Ovary (tissue), 9 donors: ENCODE measurements around the gene ZNF33A. TPM values are rescaled to one million over a fixed set of nuclear protein-coding genes. Genes with fewer than 3 reads are reported as not detected.

ENCODE experiments used
- DNase-seq, 5 donors: peaks; one replicate each; pipeline ENCODE4 v3.0.0-alpha.2; 2019 to 2020
- H3K27ac ChIP-seq, 2 donors: fragments of 200-600 bp; one replicate each; pipeline versions ENCODE4 v1.5.1 to v1.8.0; 2019 to 2022
- H3K27me3 ChIP-seq: fragments of 200-600 bp; one replicate; pipeline ENCODE4 v1.8.0; 2022
- H3K36me3 ChIP-seq: fragments of 200-600 bp; sonication (generic); one replicate; pipeline ENCODE4 v1.5.1; 2019
- H3K4me1 ChIP-seq: one replicate; pipeline ENCODE4 v1.8.1; 2013; ENCODE audit warnings: mild to moderate bottlenecking, moderate library complexity; ENCODE audit not compliant: insufficient read depth
- H3K4me3 ChIP-seq: fragments of 200-600 bp; sonication (generic); one replicate; pipeline ENCODE4 v1.5.1; 2017
- H3K9me3 ChIP-seq, 2 donors: fragments of 200-600 bp in 1 of 2; sonication (generic) in 1 of 2; one replicate each; pipeline versions ENCODE4 v1.5.1 to v1.8.1; 2013 to 2019; ENCODE audit warnings: mild to moderate bottlenecking in 1 of 2, moderate library complexity in 1 of 2
- CTCF ChIP-seq, 3 donors: fragments of 450-650 bp in 2 of 3; fragments of 200-600 bp in 1 of 3; IDR thresholded peaks; one replicate each; pipeline versions ENCODE4 v1.5.1 to v1.8.0; 2016 to 2022; ENCODE audit warnings: antibody characterized with exemption in 3 of 3, mild to moderate bottlenecking in 1 of 3
- EP300 ChIP-seq: sonication (generic); formaldehyde crosslinking; IDR thresholded peaks from one replicate; pipeline ENCODE4 v1.6.1; 2017; ENCODE audit warnings: antibody characterized with exemption
- POLR2A ChIP-seq: fragments of 450-650 bp; IDR thresholded peaks from one replicate; pipeline ENCODE4 v1.6.1; 2017; ENCODE audit warnings: antibody characterized with exemption, mild to moderate bottlenecking, moderate library complexity
- WGBS, 3 donors: extraction: QIAGEN DNeasy Blood & Tissue Kit in 1 of 3; methylation state at CpG; one replicate each; pipeline versions ENCODE4 v1.1.5 to v1.1.7; 2013 to 2017; 5-methylcytosine and 5-hydroxymethylcytosine counted together
- intact Hi-C, 4 donors: fragments of 100-400 bp; cut with DNase I; formaldehyde crosslinking; loops; one replicate each; pipeline versions ENCODE4 v1.11.0 to v1.15.1; 2022 to 2023
- polyA plus RNA-seq, 2 donors: library from polyadenylated mRNA; stranded (reverse); fragments of 200-250 nt in 1 of 2; fragments of 350-450 nt in 1 of 2; fragmentation: Illumina TruSeq in 1 of 2; extraction: RNeasy Lipid Tissue Mini Kit (QIAGEN cat#74804) in 1 of 2; gene quantifications; one replicate each; pipeline ENCODE4 v1.2.3, GENCODE V29; 2013 to 2014
- small RNA-seq: library from RNA; depleted of rRNA; stranded (forward); fragments of <200 nt; gene quantifications from one replicate; pipeline ENCODE3, GENCODE V24; 2016
- total RNA-seq, 7 donors: library from RNA; depleted of rRNA in 2 of 7; stranded (reverse); fragments of >200 nt in 2 of 7; fragmentation: NEBNext Ultra II Directional in 3 of 7; extraction: Animal tissue kit (Norgen Biotek cat#: 25700) in 3 of 7; gene quantifications; one replicate each; pipeline versions ENCODE4 v1.1.0 to v1.2.4, GENCODE V29; 2016 to 2023
- donor health status: DM: no; HTN: no; CAD: no; lungs with moderate emphysema.
- donor health status: DM: no; HTN: no; CAD: no.
- donor health status: Bipolar disorder and iron deficiency.
- donor health status: DM: yes; HTN: yes; CAD: no.
- donor health status: DM: no; HTN: no; CAD: no.
- donor health status: DM: yes; HTN: yes; CAD: no.

Gene ZNF33A
- total and polyA plus RNA-seq, 9 donors: 13.4 to 36.3 (median 28.0) TPM

DNA sequence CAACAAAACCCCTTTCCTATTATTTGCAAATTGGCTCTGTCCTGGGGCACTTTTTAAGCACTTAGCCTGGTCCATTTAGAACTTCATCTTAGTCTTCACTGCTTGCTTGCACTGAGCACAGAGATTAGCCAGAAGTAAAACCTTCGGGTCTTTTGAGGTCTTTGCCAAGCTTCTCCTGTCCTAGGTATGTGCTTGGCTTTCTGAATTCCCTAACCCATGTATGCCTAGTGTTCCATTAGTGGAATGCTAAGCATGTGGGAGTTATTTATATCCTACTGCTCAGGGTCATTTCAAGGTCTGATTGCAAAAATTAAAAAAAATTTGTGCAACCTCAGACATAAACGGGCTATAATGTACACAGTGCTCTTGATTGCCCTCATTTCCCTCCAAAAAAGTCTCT, 101.7 kb downstream of the ZNF33A start:
- Histone ChIP-seq H3K4me1 (no peaks in the 10 kb centered on the region), H3K27ac (no peak overlapping the region), H3K36me3 (peaks cover 3% of the 10 kb centered on the region), H3K4me3 (no peak overlapping the region), H3K27me3 (no peaks in the 10 kb centered on the region), H3K9me3 (peaks cover 6 to 48% of the 10 kb centered on the region in 2 donors)
- TF ChIP-seq CTCF (IDR thresholded peaks at IDR 0.05) (no peak), EP300 (no peak), POLR2A (no peak)
- no peak for DNase-seq
- WGBS, 3 donors: 85 to 95% (median 90%) methylated on average over 2 of the region's 2 CpGs
- intact Hi-C loops: no loop called here

Small RNAs within 50 kb of the gene (small RNA-seq; reads per million reads assigned to genes)
- not detected for gene AL161931.1
- gene FXYD6P2: not detected
- not detected for gene RF00019
- gene RNU6-795P: not detected

Other genes starting within 250 kb of the ZNF33A start
- 10 to 100 TPM; 13.6 to 19.9 (median 17.5) TPM for gene ZNF248, start 153.1 kb upstream of the ZNF33A start, total RNA-seq
- gene ZNF248, start 153.1 kb upstream of the ZNF33A start, polyA plus RNA-seq: 10 to 100 TPM in 1 of 2 donors, 1 to 10 TPM in 1; 9.1 to 18.3 TPM
- gene ZNF25, start 34.0 kb upstream of the ZNF33A start, total RNA-seq: 10 to 100 TPM; 10.8 to 22.5 (median 18.3) TPM
- gene ZNF25, start 34.0 kb upstream of the ZNF33A start, polyA plus RNA-seq: 10 to 100 TPM; 10.9 to 14.3 TPM
- 10 to 100 TPM; 17.9 to 26.8 (median 21.6) TPM for gene ZNF37A, start 83.7 kb downstream of the ZNF33A start, total RNA-seq
- 10 to 100 TPM in 1 of 2 donors, 1 to 10 TPM in 1; 7.5 to 12.9 TPM for gene ZNF37A, start 83.7 kb downstream of the ZNF33A start, polyA plus RNA-seq